Measurements from ENCODE around the gene CDHR1.

DNA sequence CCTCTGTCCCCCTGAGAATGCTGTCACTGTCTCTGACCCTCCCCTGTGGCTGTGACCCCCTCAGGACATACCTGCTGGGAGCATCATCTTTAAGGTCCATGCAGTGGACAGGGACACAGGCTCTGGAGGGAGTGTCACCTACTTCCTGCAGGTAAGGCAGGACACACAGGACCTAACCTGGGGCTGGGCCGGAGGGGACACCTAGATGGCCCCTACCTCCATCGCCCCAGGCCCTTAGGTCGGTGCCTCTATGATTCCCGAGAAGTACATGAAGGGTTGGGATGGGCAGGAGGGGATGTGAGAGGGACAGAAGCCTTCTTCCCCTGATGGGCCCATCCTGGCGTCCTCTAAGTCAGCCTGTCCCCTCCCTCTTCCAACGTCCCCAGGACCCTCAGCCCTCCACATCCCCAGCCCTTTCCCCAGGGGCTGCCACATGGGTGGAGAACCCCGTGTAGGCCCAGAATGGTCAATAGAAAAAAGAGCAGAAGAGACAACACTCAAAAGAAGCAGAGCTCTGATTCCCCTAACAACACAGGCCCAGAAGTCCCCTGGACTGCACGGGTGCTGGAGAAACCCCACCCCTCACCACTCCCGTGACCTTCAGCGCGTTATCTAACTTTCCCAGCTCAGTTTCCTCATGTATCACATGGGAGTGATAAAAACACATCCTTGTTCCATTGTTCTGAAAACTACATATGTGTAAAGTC lies 6.4 kb downstream of the CDHR1 start:
- TF ChIP-seq, protein P1, sequence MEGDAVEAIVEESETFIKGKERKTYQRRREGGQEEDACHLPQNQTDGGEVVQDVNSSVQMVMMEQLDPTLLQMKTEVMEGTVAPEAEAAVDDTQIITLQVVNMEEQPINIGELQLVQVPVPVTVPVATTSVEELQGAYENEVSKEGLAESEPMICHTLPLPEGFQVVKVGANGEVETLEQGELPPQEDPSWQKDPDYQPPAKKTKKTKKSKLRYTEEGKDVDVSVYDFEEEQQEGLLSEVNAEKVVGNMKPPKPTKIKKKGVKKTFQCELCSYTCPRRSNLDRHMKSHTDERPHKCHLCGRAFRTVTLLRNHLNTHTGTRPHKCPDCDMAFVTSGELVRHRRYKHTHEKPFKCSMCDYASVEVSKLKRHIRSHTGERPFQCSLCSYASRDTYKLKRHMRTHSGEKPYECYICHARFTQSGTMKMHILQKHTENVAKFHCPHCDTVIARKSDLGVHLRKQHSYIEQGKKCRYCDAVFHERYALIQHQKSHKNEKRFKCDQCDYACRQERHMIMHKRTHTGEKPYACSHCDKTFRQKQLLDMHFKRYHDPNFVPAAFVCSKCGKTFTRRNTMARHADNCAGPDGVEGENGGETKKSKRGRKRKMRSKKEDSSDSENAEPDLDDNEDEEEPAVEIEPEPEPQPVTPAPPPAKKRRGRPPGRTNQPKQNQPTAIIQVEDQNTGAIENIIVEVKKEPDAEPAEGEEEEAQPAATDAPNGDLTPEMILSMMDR (conservative IDR thresholded peaks at IDR 0.05 in 1 of 2, IDR thresholded peaks at IDR 0.05 in 1 of 2; ENCODE audit: extremely low read depth in 1 of 2, insufficient read depth in 1 of 2, low read depth in 1 of 2, low read length in 2 of 2) = no peak
- no peak for TF ChIP-seq EZH2 (IDR thresholded peaks at IDR 0.05; ENCODE audit: borderline replicate concordance, low read length)
